Amniotic epithelial cell (primary cell): ENCODE results near the gene FMNL3.

Experiments used
- DNase-seq: peaks from one replicate; pipeline ENCODE4 v3.0.0-alpha.2; 2010; ENCODE audit warnings: low read depth

FMNL3 gene

DNA sequence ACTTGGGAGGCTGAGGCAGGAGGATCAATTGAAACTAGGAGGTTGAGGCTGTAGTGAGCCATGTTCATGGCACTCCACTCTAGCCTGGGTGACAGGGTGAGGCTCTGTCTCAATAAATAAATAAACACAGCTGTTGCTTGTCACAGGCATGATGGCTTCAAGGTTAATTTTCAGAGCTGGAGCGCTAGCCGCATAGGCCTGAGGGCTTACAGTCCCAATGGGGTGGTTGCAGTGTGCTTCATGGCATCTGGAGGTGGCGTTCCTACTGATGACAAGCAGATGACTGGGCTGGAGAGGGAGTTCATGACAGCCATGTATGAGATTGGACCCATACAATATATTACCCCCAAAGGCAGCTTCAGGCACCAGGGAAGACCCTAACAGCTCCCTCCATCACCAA is 1.6 kb upstream of the FMNL3 start:
- DNase-seq = no peak

DNA sequence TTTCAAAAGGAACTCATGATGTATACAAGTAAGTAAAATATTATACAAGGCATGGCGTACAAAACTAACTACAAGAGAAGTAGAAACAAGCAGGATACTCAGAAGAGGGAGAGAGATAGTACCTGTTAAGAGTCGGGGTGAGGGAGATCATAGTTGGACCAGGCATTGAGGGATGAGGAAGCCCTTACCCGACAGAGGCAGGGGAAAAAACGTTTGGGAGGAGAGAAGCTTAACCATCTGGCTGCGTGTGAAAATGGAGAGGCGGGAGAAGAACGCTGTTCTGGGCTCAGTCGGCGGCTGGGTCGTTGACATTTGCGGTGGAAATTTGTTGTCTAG is 575 bp upstream of the FMNL3 start:
- DNase-seq = no peak

DNA sequence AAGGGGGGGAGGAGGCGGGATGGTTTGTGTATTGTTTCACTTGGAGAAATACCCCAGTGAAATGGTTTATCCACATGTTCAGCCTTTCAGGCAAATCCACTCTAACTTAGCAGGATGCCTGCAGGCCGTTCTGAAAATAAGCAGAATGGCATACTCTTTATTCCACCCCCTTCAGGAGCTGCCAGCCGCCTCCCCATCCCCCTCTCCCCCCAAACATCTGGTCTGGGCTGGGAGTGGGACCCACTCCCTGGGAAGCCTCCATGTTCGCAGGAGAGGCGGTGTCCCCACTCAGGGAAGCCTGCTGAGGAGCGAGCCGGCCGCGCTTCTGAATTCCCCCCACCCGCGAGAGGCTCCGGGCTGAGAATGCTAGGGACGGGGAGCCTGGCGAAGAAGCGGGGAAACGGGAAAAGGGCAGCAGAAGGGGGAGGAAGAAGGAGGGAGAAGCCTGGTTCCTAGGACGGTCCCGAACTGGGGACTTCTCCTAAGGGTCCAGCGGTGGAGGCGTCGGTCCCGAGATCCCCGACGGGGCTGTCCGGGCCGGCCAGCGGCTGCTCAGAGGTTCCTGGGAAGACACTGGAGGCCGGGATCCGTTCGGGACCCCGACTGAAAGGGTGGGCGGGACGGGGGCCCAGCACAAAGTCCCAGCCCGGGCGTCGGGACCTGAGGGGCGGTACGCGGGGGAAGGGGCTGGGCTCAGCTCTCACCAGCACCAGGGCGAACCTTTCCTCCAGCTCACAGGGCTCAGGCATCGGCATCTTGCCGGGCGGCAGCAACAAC is 666 bp downstream of the FMNL3 start:
- peak; percentile 37 for DNase-seq

DNA sequence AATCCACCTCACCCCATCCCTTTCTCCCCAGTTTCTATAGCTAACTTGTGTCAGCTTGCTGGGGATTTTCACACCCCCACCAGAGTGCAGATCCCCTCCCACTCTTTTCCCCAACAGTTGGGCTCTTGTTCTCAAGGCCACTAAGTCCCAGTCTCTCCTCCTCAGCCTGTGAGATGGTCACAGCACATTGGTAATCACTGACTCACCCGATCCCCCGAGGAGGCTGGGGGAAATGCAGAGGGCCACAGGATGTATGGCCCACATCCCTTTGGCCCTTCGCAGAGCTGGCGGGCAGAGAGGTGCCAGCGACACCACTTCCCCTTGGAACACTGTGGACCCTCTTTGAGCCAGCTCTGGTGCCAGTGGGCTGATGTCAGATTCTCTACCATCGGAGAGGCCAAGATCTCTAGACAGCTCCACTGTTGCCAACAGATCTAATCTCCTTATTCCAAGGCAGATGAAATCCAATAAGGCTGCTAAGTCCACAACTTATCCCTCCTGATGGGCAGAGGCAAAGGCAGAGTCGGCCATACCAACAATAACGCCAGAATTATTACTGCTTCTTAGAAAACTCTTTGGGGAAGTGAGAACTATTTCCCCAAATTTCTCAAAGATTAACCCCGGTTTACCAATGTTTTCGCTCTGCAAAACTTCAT is 1.6 kb downstream of the FMNL3 start:
- peak; percentile 37 for DNase-seq

GRCh38 chr12:49703647-49704137 is 3.5 kb downstream of the FMNL3 start:
- peak; percentile 74 for DNase-seq

- DNase-seq = no peak
Observed at GRCh38 chr12:49702676-49703215, 4.5 kb downstream of the FMNL3 start.

DNA sequence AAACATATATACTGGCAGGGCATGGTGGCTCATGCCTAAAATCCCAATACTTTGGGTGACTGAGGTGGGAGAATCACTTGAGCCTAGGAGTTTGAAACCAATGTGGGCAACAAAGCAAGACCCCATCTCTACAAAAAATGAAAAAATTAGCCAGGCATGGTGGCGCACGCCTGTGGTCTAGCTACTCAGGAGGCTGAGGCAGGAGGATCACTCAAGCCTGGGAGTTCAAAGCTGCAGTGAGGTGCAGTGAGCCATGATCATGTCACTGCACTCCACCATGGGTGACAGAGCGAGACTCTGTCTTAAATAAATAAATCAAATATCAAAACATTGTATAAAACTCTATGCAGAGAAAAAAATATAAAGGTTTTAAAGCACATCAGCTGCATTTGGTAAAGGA is 5.2 kb downstream of the FMNL3 start:
- DNase-seq = no peak

GRCh38 chr12:49698619-49699545 is 8.3 kb downstream of the FMNL3 start:
- peak; percentile 86 for DNase-seq

- DNase-seq = no peak
Observed at GRCh38 chr12:49697808-49698207, 9.4 kb downstream of the FMNL3 start.

DNA sequence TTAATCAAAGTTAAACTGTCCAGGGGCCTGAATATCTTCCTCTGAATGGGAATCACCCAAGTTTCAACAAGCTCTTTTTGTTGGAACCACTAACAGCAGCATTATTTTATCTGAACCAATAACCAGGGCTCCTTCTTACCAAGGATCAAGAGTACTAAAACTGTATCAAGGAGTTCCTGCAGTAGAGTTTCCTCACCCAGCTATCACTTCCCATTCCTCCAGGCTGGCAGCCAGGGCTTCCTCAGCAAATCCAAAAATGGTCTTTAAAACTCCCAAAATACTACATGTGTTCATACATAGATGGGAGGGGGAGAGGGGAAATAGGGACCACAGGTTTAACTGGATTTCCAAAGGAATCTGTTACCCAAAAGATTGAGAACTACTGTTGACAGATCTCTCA is 10.5 kb downstream of the FMNL3 start:
- DNase-seq = no peak

DNA sequence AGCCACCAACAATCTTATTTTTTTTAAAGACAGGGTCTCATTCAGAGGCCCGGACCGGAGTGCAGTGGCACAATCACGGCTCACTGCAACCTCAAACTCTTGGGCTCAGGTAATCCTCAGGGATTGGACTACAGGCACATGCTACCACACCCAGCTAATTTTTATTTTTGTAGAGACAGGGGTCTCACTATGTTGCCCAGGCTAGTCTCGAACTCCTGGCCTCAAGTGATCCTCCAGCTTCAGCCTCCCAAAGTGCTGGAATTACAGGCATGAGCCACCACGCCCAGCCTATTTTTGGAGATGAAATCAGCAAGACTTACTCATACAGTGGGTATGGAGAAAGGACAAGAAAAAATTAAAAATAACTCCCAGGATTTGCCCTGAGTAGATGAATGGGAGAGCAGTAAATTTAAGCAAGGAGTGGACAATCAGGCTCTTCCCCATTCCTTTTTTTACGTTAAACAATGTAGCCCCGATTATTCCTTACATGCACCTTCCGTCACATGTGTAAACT is 13.2 kb downstream of the FMNL3 start:
- no peak for DNase-seq

DNA sequence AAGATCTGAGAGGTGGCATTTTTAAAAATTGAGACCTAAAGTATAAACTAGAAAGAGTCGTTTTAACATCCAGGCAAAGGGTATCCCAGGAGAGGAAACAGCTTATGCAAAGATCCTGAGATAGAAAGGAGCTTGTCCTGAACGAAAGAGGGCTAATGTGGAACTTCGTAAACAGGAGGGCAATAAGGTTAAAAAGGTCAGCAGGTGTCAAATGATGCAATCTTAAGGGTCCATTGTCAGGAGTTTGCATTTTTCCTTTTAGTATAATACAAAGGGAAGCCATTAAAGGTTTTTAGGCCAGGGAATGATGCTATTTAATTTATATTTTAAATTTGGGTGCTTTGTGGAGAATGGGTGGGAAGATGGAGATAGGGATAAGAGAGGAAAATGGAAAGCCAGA is 14.4 kb downstream of the FMNL3 start:
- no peak for DNase-seq

GRCh38 chr12:49689785-49690184 is 17.4 kb downstream of the FMNL3 start:
- peak; percentile 82 for DNase-seq

DNA sequence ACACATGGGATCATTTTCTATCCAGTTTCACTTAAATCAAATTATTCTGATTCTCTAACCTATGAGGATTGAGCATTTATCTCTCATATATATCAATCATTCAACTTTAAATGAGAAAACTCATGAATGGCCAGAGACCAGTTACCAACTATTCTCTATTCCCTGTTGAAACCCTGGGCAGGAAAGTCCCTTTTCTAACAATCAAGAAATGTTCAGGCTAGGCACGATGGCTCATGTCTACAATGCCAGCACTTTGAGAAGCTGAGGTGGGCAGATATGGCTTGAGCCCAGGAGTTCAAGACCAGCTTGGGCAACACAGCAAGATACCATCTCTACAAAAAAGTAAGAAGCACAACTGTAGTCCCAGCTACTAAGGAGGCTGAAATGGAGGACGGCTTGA is 18.0 kb downstream of the FMNL3 start:
- no peak for DNase-seq

DNA sequence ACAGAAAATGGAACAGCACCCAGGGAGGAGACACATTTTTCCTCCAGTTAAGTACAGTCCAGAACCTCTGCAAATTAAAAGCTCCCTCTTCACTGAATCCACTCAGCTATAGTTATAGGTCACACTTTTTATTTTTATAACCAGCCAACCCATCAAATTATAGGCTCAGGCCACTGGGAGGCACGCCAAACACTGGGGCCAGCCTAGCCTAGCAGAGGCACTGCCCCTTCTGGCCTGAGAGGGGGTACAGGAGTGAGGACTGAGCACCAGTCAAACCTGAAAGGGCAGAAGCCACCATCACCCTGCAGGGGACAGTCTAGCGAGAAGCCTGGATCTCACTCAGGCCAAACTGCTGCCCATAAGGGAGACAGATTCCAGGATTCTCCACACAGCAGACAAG is 19.3 kb downstream of the FMNL3 start:
- no peak for DNase-seq

DNA sequence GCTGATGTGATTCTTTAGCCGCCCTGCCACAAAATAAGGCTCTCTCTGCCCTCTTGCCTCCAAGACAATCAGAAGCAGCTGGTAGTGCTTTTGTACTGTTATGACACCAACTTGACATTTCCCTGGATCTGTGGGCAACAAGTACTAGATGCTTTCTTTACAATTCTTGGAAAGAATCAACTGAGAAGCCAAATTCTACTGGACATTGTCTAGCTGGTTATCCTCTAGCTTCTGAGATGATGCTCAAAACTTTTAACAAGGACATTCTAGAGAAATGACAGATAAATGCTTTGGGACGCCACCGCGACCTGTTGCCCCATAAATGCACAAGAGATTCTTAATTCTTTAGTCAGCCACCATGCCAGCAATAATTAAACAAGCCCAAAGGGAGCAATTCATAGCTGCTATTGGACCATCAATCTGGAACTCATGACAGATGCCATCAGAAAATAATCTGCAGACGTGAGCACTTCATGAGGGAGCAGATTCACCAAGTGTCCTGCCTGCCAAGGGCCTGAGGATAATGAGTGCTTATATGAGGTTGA is 22.8 kb downstream of the FMNL3 start:
- DNase-seq = no peak

GRCh38 chr12:49683599-49684309 is 23.5 kb downstream of the FMNL3 start:
- DNase-seq = no peak

- DNase-seq = no peak
Observed at GRCh38 chr12:49680075-49680474, 27.1 kb downstream of the FMNL3 start.

- DNase-seq = peak; percentile 16
Observed at GRCh38 chr12:49678711-49679110, 28.5 kb downstream of the FMNL3 start.

DNA sequence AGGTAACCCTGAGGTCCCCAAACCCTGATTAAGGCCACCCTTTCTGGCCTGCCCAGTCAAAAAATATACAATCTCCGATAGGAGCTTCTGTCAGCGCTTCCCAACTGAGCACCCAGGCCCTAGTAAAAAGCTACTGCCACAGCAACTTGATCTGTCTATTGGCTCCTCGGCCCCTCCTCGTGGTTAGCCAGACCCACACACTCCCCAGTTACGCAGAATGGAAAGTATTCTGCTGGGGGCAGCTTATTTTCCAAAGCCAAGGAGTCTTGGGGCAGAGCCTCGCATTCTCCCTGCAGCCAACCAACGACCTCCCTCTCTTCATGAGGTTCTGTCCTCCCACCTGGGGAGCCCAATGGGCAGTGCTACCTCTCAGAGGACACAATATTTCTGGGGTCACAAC is 32.1 kb downstream of the FMNL3 start:
- DNase-seq = no peak

- DNase-seq = peak; percentile 25
Observed at GRCh38 chr12:49674318-49674981, 32.8 kb downstream of the FMNL3 start.
